ENCODE measurements around the gene FBXO47.

DNA sequence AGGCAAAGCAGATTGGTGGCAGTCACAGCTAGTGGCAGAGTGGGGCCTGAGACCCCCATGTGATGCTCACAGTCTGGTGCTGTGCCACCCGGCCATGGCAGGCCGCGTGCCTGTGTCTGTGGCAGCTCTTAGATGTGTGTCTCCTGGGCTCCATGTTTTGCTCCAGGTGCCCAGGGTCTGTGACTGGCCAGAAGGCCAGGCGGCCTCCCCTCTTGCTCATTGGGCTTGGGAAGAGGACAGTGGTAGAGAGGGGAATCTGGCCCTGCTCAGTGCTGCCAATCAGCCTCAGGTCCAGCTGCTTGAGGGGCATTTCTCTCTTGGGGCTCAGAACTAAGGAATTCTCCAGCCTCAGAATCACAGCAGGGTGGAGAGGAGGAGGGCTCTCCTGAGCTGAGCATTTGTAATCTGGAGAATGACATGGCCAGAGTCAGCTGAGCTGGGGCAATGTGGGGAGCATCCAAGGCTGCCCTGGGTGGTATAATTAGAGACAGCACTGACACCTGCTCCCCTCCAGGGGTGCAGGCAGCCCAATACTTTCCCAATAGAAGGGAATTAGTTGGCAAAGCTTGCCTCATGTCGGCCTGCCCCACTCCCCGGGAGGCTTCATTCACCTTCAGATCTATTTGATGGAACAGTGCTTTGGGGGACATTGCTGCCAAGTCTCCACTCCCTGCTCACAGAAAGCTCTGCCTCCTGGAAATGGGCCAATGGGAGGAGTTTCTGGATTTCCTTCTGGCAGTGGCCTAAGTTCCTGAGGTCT lies 44.5 kb downstream of the FBXO47 start:
- TF ChIP-seq, protein P1, sequence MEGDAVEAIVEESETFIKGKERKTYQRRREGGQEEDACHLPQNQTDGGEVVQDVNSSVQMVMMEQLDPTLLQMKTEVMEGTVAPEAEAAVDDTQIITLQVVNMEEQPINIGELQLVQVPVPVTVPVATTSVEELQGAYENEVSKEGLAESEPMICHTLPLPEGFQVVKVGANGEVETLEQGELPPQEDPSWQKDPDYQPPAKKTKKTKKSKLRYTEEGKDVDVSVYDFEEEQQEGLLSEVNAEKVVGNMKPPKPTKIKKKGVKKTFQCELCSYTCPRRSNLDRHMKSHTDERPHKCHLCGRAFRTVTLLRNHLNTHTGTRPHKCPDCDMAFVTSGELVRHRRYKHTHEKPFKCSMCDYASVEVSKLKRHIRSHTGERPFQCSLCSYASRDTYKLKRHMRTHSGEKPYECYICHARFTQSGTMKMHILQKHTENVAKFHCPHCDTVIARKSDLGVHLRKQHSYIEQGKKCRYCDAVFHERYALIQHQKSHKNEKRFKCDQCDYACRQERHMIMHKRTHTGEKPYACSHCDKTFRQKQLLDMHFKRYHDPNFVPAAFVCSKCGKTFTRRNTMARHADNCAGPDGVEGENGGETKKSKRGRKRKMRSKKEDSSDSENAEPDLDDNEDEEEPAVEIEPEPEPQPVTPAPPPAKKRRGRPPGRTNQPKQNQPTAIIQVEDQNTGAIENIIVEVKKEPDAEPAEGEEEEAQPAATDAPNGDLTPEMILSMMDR (IDR thresholded peaks at IDR 0.05) = no peak
- TF ChIP-seq POLR2AphosphoS5 (IDR thresholded peaks at IDR 0.05; ENCODE audit: insufficient read depth in 1 of 2, low read depth in 1 of 2) = no peak
